K562 treated with DMSO at 1 percent for 4 hours (cell line): Measurements from ENCODE around the gene FRG2C. TPM values are rescaled to one million over a fixed set of nuclear protein-coding genes. Genes with fewer than 3 reads are reported as not detected.

ENCODE experiments used
- total RNA-seq: library from RNA; unstranded; fragments of 300-600 nt; gene quantifications from 2 replicates; pipeline ENCODE4 v1.2.3, GENCODE V29; 2022; ENCODE audit not compliant: insufficient read depth

FRG2C gene
- not detected in 2 replicates for total RNA-seq

GRCh38 chr3:75664028-75664427, at the start of gene FRG2C:
Gene FRG2C, plus strand, starts transcription at chr3:75664328. Its CDS starts 52 bp downstream, at chr3:75664380.

Other genes starting within 250 kb of the FRG2C start
- gene ZNF717, start 121.2 kb downstream of the FRG2C start, total RNA-seq, result 2.0 and 3.2 TPM in 2 replicates